ENCODE measurements around the gene EPC1. TPM values are rescaled to one million over a fixed set of nuclear protein-coding genes. Genes with fewer than 3 reads are reported as not detected.
"Not testable (repeated sequence)": the region's sequence is repeated elsewhere in the genome, so short reads cannot be mapped to it uniquely, and the experiment has no call there.

Gene EPC1, protein sequence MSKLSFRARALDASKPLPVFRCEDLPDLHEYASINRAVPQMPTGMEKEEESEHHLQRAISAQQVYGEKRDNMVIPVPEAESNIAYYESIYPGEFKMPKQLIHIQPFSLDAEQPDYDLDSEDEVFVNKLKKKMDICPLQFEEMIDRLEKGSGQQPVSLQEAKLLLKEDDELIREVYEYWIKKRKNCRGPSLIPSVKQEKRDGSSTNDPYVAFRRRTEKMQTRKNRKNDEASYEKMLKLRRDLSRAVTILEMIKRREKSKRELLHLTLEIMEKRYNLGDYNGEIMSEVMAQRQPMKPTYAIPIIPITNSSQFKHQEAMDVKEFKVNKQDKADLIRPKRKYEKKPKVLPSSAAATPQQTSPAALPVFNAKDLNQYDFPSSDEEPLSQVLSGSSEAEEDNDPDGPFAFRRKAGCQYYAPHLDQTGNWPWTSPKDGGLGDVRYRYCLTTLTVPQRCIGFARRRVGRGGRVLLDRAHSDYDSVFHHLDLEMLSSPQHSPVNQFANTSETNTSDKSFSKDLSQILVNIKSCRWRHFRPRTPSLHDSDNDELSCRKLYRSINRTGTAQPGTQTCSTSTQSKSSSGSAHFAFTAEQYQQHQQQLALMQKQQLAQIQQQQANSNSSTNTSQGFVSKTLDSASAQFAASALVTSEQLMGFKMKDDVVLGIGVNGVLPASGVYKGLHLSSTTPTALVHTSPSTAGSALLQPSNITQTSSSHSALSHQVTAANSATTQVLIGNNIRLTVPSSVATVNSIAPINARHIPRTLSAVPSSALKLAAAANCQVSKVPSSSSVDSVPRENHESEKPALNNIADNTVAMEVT
- total RNA-seq: 40.3 TPM
- long read RNA-seq, full-length matches to known transcripts: 1 of 22 reads
- long read RNA-seq, partial matches to known transcripts: 14 of 22 reads
- long read RNA-seq, other reads (novel, unspliced or antisense): 7 of 22 reads

DNA sequence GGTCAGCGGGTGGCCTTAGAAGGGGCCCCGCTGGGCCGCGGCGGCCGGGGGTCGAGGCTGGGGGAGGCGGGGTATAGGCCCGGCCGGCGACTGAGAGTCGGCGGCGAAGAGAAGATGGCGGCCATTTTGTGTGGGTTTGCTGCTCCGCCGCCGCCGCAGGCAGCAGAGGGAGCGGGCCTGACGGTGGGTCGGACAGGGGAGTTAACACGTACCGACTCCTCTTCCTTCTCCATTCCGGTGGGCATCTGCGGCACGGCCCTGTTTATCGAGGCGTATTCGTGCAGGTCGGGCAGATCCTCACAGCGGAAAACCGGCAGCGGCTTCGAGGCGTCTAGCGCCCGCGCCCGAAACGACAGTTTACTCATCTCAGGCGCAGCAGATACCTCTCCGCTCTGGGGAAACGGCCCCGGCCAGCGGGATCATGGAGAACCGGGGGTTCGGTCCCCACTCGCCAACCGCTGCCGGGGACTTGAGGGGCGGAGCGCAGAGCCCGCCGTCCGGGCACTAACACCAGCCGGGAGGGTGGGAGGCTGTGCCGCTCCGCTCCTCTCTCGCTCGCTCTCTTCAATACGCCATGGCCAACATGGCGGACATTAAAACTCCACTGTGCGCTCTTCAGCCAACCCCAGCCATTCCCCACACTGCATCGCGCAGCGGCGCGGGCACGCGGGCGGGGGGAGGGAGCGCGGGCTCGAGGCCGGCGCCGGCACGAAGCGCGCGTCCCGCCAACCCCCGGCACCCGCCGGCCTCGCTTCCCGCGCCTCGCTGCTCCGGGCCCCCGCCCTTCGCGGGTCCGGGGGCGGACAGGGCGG, at the start of gene EPC1:
Gene EPC1, minus strand, starts transcription at position 608 of the 812 bp plus-strand sequence. Its CDS starts 243 bp downstream, at position 365.
- DNase-seq: peak; percentile 90

DNA sequence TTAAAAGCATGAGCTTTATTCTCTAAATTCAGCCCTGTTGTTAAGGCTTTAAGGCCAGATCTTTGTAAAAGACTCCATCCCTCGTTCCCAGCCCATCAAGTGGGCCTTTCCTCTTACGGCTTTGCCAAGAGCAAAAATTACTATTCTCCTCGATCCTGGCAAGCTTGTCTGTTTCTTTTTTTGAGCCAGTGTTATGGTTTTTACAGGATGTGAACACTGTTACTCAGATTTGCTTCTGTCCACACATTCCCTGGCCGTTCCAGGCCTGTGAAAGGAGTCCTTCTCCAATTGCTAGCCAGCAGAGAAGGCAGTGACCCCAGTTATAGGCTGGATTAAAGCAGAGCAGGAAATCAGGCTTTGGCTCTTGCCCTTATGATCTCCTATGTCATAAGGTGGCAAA, 47.0 kb upstream of the EPC1 start:
- no peaks in the 10 kb centered on the region for H3K36me3 ChIP-seq
- no peak overlapping the region for H3K27ac ChIP-seq
- no peaks in the 10 kb centered on the region for H3K9me3 ChIP-seq
- DNase-seq (no peak), ATAC-seq (no peak)
- intact Hi-C loops (cut with DNase I): no loop called here
- H3K4me1 ChIP-seq: no peaks in the 10 kb centered on the region
- no peaks in the 10 kb centered on the region for H3K27me3 ChIP-seq (ENCODE audit: low read depth)
- H3K4me3 ChIP-seq: no peak overlapping the region
- TF ChIP-seq, protein P1, sequence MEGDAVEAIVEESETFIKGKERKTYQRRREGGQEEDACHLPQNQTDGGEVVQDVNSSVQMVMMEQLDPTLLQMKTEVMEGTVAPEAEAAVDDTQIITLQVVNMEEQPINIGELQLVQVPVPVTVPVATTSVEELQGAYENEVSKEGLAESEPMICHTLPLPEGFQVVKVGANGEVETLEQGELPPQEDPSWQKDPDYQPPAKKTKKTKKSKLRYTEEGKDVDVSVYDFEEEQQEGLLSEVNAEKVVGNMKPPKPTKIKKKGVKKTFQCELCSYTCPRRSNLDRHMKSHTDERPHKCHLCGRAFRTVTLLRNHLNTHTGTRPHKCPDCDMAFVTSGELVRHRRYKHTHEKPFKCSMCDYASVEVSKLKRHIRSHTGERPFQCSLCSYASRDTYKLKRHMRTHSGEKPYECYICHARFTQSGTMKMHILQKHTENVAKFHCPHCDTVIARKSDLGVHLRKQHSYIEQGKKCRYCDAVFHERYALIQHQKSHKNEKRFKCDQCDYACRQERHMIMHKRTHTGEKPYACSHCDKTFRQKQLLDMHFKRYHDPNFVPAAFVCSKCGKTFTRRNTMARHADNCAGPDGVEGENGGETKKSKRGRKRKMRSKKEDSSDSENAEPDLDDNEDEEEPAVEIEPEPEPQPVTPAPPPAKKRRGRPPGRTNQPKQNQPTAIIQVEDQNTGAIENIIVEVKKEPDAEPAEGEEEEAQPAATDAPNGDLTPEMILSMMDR (IDR thresholded peaks at IDR 0.05): no peak

More for the DNA sequence above, at the start of gene EPC1:
- H3K9me3 ChIP-seq: no peaks in the 10 kb centered on the region
- peak; percentile 95 to 96 for ATAC-seq
- H3K27ac ChIP-seq: peak within 1 kb of the TSS; percentile 100
- intact Hi-C loops (cut with DNase I): no loop called here
- no peaks in the 10 kb centered on the region for H3K27me3 ChIP-seq (ENCODE audit: low read depth)
- H3K36me3 ChIP-seq: peaks cover 12% of the 10 kb centered on the region
- H3K4me1 ChIP-seq: peaks cover 73% of the 10 kb centered on the region
- peak within 1 kb of the TSS; percentile 90 for H3K4me3 ChIP-seq
- TF ChIP-seq, protein P1 (IDR thresholded peaks at IDR 0.05): no peak

DNA sequence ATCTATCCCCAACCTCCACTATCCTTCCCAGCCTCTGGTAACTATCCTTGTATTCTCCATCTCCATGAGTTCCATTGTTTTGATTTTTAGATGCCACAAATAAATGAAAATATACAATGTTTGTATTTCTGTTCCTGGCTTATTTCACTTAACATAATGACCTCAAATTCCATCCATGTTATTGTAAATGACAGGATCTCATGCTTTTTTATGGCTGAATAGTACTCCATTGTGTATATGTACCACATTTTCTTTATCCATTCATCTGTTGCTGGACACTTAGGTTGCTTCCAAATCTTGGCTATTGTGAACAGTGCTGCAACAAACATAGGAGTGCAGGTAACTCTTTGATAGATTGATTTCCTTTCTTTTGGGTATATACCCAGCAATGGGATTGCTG, 45.3 kb upstream of the EPC1 start:
- H3K4me3 ChIP-seq; H3K27me3 ChIP-seq (ENCODE audit: low read depth); DNase-seq; H3K4me1 ChIP-seq; H3K9me3 ChIP-seq; H3K27ac ChIP-seq; intact Hi-C loops (cut with DNase I); ATAC-seq; H3K36me3 ChIP-seq: not testable (repeated sequence)

DNA sequence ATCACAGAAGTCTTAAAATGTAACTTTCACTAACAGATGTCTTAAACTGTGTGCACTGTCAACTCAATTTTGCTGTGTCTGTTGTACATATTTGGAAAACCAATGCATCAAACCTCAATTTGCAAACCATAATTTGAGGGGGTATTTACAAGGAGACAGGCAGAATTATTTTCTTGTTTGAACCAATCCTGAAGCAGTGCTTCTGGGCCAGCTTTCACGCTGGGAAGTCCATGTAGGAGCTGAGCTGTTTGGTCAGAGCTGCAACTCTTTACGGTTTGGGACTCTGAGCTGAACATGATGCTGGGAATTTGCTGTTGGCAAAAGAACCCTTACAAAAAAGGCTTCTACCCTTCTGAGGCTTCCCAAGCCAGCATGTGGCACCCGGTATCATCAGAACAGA, 43.2 kb upstream of the EPC1 start:
- no peak for ATAC-seq
- Histone ChIP-seq H3K9me3 (no peaks in the 10 kb centered on the region), H3K27me3 (ENCODE audit: low read depth) (no peaks in the 10 kb centered on the region), H3K4me3 (no peak overlapping the region), H3K4me1 (no peaks in the 10 kb centered on the region), H3K36me3 (no peaks in the 10 kb centered on the region), H3K27ac (no peak overlapping the region)
- intact Hi-C loops (cut with DNase I): no loop called here
- TF ChIP-seq, protein P1 (IDR thresholded peaks at IDR 0.05): no peak
- DNase-seq: no peak

DNA sequence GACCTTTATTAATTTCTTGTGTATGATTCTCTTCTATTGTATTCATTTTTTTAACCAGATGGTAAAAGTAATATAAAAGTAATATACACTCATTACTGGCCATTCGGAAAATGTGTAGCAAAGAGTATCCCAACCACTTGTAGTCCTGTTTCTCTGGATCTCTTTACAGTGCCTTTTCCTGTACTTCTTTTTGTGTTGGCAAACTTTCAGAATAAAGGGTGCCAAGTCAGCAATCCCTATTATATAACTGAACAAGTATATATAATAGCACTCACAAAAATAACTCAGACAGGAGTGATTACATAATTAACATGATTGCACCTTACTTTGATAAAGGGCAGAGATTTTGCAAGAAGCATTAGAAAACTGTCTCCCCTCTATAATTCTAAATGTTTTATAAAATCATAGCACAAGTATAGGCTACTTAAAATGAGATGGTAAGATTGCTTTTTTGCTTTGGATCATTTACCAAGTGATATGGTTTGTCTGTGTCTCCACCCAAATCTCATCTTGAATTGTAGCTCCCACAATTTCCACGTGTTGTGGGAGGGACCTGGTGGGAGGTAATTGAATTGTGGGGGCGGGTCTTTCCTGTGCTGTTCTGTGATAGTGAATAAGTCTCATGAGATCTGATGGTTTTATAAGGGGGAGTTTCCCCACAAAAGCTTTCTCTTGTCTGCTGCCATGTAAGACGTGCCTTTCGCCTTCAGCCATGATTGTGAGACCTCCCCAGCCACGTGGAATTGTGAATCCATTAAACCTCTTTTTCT, 41.5 kb upstream of the EPC1 start:
- Histone ChIP-seq H3K4me1 (no peaks in the 10 kb centered on the region), H3K27ac (no peak overlapping the region), H3K27me3 (ENCODE audit: low read depth) (no peaks in the 10 kb centered on the region), H3K4me3 (no peak overlapping the region), H3K9me3 (no peaks in the 10 kb centered on the region), H3K36me3 (no peaks in the 10 kb centered on the region)
- DNase-seq (no peak), ATAC-seq (peak in 1 of 2 donors; percentile 77)
- TF ChIP-seq, protein P1 (IDR thresholded peaks at IDR 0.05): no peak
- intact Hi-C loops (cut with DNase I): no loop called here
